IMR-90 (cell line): ENCODE results near the gene TXK. TPM values are rescaled to one million over a fixed set of nuclear protein-coding genes. Genes with fewer than 3 reads are reported as not detected.

ENCODE experiments used
- ATAC-seq: fragments of 200-7000 bp; cut with Tn5 transposase; 2 replicates; pipeline ENCODE4 v1.9.1; 2020; ENCODE audit warnings: low read depth, mild to moderate bottlenecking, moderate library complexity
- BruUV-seq: library from RNA; stranded (reverse); fragments of 400-500 nt; replicated peaks from 2 replicates; lab custom pipeline; 2021; lab: Mats Ljungman, UMichigan
- CTCF ChIA-PET: fragments of 300-600 bp; formaldehyde crosslinking; extraction: SDS; loops from one replicate; lab custom pipeline; 2021; ENCODE audit warnings: antibody characterized with exemption; lab: Yijun Ruan, JAX
- POLR2A ChIA-PET: fragments of 300-600 bp; sonication (Branson Sonifier 250); formaldehyde crosslinking; loops from one replicate; lab custom pipeline; 2022; ENCODE audit warnings: antibody characterized with exemption; ENCODE audit not compliant: unreplicated experiment; lab: Charles Lee
- DNase-seq: peaks from one replicate; pipeline ENCODE4 v3.0.0; 2013
- H2AFZ ChIP-seq: replicated peaks from 2 replicates; pipeline ENCODE3; 2013; ENCODE audit warnings: low read length, mild to moderate bottlenecking; ENCODE audit not compliant: poor library complexity
- H2AK5ac ChIP-seq: 2 replicates; pipeline ENCODE4 v1.6.1; 2013; ENCODE audit warnings: low read depth, low read length, inconsistent platforms
- H2AK9ac ChIP-seq: replicated peaks from 2 replicates; pipeline ENCODE3; 2013; ENCODE audit warnings: mild to moderate bottlenecking, low read depth, low read length, moderate library complexity; ENCODE audit not compliant: poor library complexity
- H2BK120ac ChIP-seq: 2 replicates; pipeline ENCODE4 v1.6.1; 2013; ENCODE audit warnings: low read depth, low read length, inconsistent platforms
- H2BK15ac ChIP-seq: 3 replicates; pipeline ENCODE4 v1.6.1; 2013; ENCODE audit warnings: low read depth, low read length, inconsistent platforms
- H2BK20ac ChIP-seq: 2 replicates; pipeline ENCODE4 v1.6.1; 2013; ENCODE audit warnings: low read depth, mild to moderate bottlenecking, inconsistent platforms, low read length, moderate library complexity
- H2BK5ac ChIP-seq: 2 replicates; pipeline ENCODE4 v1.6.1; 2013; ENCODE audit warnings: mild to moderate bottlenecking, low read depth, low read length, inconsistent platforms; ENCODE audit not compliant: poor library complexity, severe bottlenecking
- H3K14ac ChIP-seq: replicated peaks from 2 replicates; pipeline ENCODE4 v1.6.1; 2013; ENCODE audit warnings: low read depth, low read length, inconsistent platforms
- H3K18ac ChIP-seq: 2 replicates; pipeline ENCODE4 v1.6.1; 2013; ENCODE audit warnings: low read depth, low read length, control low read depth
- H3K23ac ChIP-seq: 2 replicates; pipeline ENCODE4 v1.6.1; 2013; ENCODE audit warnings: low read depth, low read length, inconsistent platforms
- H3K27ac ChIP-seq: 2 replicates; pipeline ENCODE4 v1.5.1; 2013; ENCODE audit warnings: mild to moderate bottlenecking, control low read depth, low read length; ENCODE audit not compliant: insufficient read depth
- H3K27me3 ChIP-seq: 2 replicates; pipeline ENCODE4 v1.6.1; 2013; ENCODE audit warnings: low read length; ENCODE audit not compliant: control insufficient read depth, insufficient read depth
- H3K36me3 ChIP-seq: 2 replicates; pipeline ENCODE4 v1.6.1; 2013; ENCODE audit warnings: low read length, mixed read lengths; ENCODE audit not compliant: control insufficient read depth, insufficient read depth
- H3K4ac ChIP-seq: 2 replicates; pipeline ENCODE4 v1.6.1; 2013; ENCODE audit warnings: low read depth, low read length, inconsistent platforms
- H3K4me1 ChIP-seq: 2 replicates; pipeline ENCODE4 v1.6.1; 2013; ENCODE audit warnings: low read length, mixed read lengths; ENCODE audit not compliant: control insufficient read depth, insufficient read depth
- H3K4me2 ChIP-seq: 2 replicates; pipeline ENCODE4 v1.6.1; 2013; ENCODE audit warnings: low read depth, mild to moderate bottlenecking, control low read depth, low read length, moderate library complexity
- H3K4me3 ChIP-seq: 2 replicates; pipeline ENCODE4 v1.5.1; 2013; ENCODE audit warnings: low read depth, mild to moderate bottlenecking, control low read depth, low read length, moderate library complexity; ENCODE audit not compliant: insufficient read depth
- H3K56ac ChIP-seq: 2 replicates; pipeline ENCODE4 v1.6.1; 2013; ENCODE audit warnings: low read length, inconsistent platforms; ENCODE audit not compliant: insufficient read depth; ENCODE audit errors: extremely low read depth
- H3K79me1 ChIP-seq, 2 experiments: 2 replicates each; pipeline ENCODE4 v1.6.1; 2013; ENCODE audit warnings: low read length in 2 of 2, inconsistent platforms in 1 of 2, low read depth in 1 of 2
- H3K9ac ChIP-seq: 2 replicates; pipeline ENCODE4 v1.6.1; 2013; ENCODE audit warnings: low read depth, low read length, control low read depth
- H3K9me1 ChIP-seq: 2 replicates; pipeline ENCODE4 v1.6.1; 2013; ENCODE audit warnings: low read length, inconsistent platforms; ENCODE audit not compliant: insufficient read depth
- H3K9me3 ChIP-seq: 2 replicates; pipeline ENCODE4 v1.6.1; 2013; ENCODE audit warnings: low read length; ENCODE audit not compliant: control insufficient read depth, insufficient read depth
- H4K20me1 ChIP-seq: 2 replicates; pipeline ENCODE4 v1.6.1; 2013; ENCODE audit warnings: low read length, inconsistent platforms; ENCODE audit not compliant: insufficient read depth
- H4K5ac ChIP-seq: 2 replicates; pipeline ENCODE4 v1.6.1; 2013; ENCODE audit warnings: mild to moderate bottlenecking, low read depth, low read length, control low read depth
- H4K8ac ChIP-seq, 2 experiments: 2 replicates each; pipeline ENCODE4 v1.6.1; 2013; ENCODE audit warnings: low read depth in 2 of 2, low read length in 2 of 2, control low read depth in 1 of 2, inconsistent platforms in 1 of 2
- H4K91ac ChIP-seq: 2 replicates; pipeline ENCODE4 v1.6.1; 2013; ENCODE audit warnings: low read depth, low read length, inconsistent platforms; ENCODE audit not compliant: insufficient read depth
- BHLHE40 ChIP-seq: fragments of 150-350 bp; IDR thresholded peaks from 2 replicates; pipeline ENCODE4 v1.6.1; 2016; ENCODE audit warnings: mild to moderate bottlenecking, low read depth, low read length
- CHD1 ChIP-seq: IDR thresholded peaks from 2 replicates; pipeline ENCODE4 v1.6.1; 2012; ENCODE audit warnings: low read depth, low read length, improper control_type of control experiment
- CTCF ChIP-seq: conservative IDR thresholded peaks from 2 replicates; pipeline ENCODE4 v1.5.1; 2012; ENCODE audit warnings: mild to moderate bottlenecking, low read depth, low read length, improper control_type of control experiment
- ELK1 ChIP-seq: fragments of 150-350 bp; IDR thresholded peaks from 2 replicates; pipeline ENCODE4 v1.6.1; 2016; ENCODE audit warnings: low read depth, mild to moderate bottlenecking, low read length, moderate library complexity, borderline replicate concordance
- FOS ChIP-seq: fragments of 150-350 bp; IDR thresholded peaks from 2 replicates; pipeline ENCODE4 v1.6.1; 2016; ENCODE audit warnings: low read depth, low read length
- NFE2L2 ChIP-seq: fragments of 150-350 bp; IDR thresholded peaks from 2 replicates; pipeline ENCODE4 v1.6.1; 2016; ENCODE audit warnings: low read depth, mild to moderate bottlenecking, low read length
- SMC3 ChIP-seq: fragments of 150-350 bp; IDR thresholded peaks from 2 replicates; pipeline ENCODE4 v1.6.1; 2016; ENCODE audit warnings: low read depth, mild to moderate bottlenecking, antibody characterized with exemption, low read length, moderate library complexity
- USF2 ChIP-seq: fragments of 150-350 bp; IDR thresholded peaks from 2 replicates; pipeline ENCODE4 v1.6.1; 2017; ENCODE audit warnings: mild to moderate bottlenecking, antibody characterized with exemption, low read length, low read depth
- WGBS, 2 experiments: methylation state at CpG; one replicate each; pipeline versions ENCODE4 v1.1.5 to v1.1.7; 2013; ENCODE audit warnings: missing lambda C conversion rate in 2 of 2; ENCODE audit not compliant: insufficient read length in 1 of 2; ENCODE audit errors: extremely low coverage in 2 of 2; 5-methylcytosine and 5-hydroxymethylcytosine counted together
- dilution Hi-C: fragments of 300-500 bp; cut with HindIII; formaldehyde crosslinking; loops from one replicate; pipeline ENCODE4 v1.14.3; 2018; ENCODE audit warnings: low sequenced_read_pairs; ENCODE audit not compliant: unreplicated experiment
- in situ Hi-C: fragments of 300-500 bp; cut with MboI; formaldehyde crosslinking; loops from 3 replicates; pipeline ENCODE4 v1.14.3; 2019; ENCODE audit warnings: low sequenced_read_pairs, inconsistent platforms, mixed read lengths
- intact Hi-C: fragments of 100-400 bp; cut with micrococcal nuclease; formaldehyde crosslinking; loops from 2 replicates; pipeline ENCODE4 v1.10.0; 2022
- polyA plus RNA-seq, 3 experiments: library from polyadenylated mRNA; depleted of rRNA; stranded (reverse); fragments of >200 nt; gene quantifications; 2 replicates each; pipeline ENCODE4 v1.2.3, GENCODE V29; 2012; ENCODE audit warnings: low replicate concordance in 1 of 3
- total RNA-seq: library from RNA; depleted of rRNA; stranded (reverse); fragments of >200 nt; gene quantifications from 2 replicates; pipeline ENCODE4 v1.2.3, GENCODE V29; 2012

Gene TXK
- total and polyA plus RNA-seq, 2 of the 4 experiments (the other 2 are of a cell fraction): not detected

GRCh38 chr4:48109413-48110263 lies 24.4 kb downstream of the TXK start:
- H2BK5ac ChIP-seq: no peak overlapping the region
- H4K20me1 ChIP-seq: no peaks in the 10 kb centered on the region
- no peaks in the 10 kb centered on the region for H3K9me1 ChIP-seq
- H4K5ac ChIP-seq: no peak overlapping the region
- H3K79me1 ChIP-seq: no peaks in the 10 kb centered on the region
- no peak overlapping the region for H3K14ac ChIP-seq
- dilution Hi-C loops (no loop called here), intact Hi-C loops (no loop called here), in situ Hi-C loops (no loop called here)
- H2BK15ac ChIP-seq: no peak overlapping the region
- H4K8ac ChIP-seq: no peak overlapping the region
- H3K23ac ChIP-seq: no peak overlapping the region
- H3K56ac ChIP-seq: no peak overlapping the region
- TF ChIP-seq NFE2L2 (no peak), CTCF (peak; percentile 44), SMC3 (no peak), BHLHE40 (no peak), USF2 (no peak), ELK1 (no peak), FOS (no peak), CHD1 (no peak)
- peak; percentile 60; the same call in 1 of the 2 replicates for ATAC-seq
- no peak overlapping the region for H3K27ac ChIP-seq
- no peaks in the 10 kb centered on the region for H3K9me3 ChIP-seq
- no TSS peak for BruUV-seq
- no peaks in the 10 kb centered on the region for H3K4me1 ChIP-seq
- H3K4me3 ChIP-seq: no peak overlapping the region
- H3K27me3 ChIP-seq: no peaks in the 10 kb centered on the region
- no peak overlapping the region for H3K4me2 ChIP-seq
- H3K9ac ChIP-seq: no peak overlapping the region
- H3K36me3 ChIP-seq: no peaks in the 10 kb centered on the region
- H2BK120ac ChIP-seq: no peak overlapping the region
- no peak overlapping the region for H2BK20ac ChIP-seq
- H2AFZ ChIP-seq: no peak overlapping the region
- no peak overlapping the region for H3K4ac ChIP-seq
- H4K91ac ChIP-seq: no peak overlapping the region
- no peak overlapping the region for H2AK9ac ChIP-seq
- no peak overlapping the region for H2AK5ac ChIP-seq
- DNase-seq: peak; percentile 40
- POLR2A ChIA-PET: no interaction called here
- H3K18ac ChIP-seq: no peak overlapping the region
- no CpG with 5 or more reads among the region's 5 CpGs for WGBS, 2 experiments
- CTCF ChIA-PET: interaction anchor here (0.6 to 1.3 kb wide), 6 partner anchors 9 to 151 kb away, joined by 3 to 4 read pairs (median 3); no protein-coding TSS in a partner anchor
